CD4-positive, alpha-beta T cell (primary cell): Measurements from ENCODE around the gene SETBP1. TPM values are rescaled to one million over a fixed set of nuclear protein-coding genes. Genes with fewer than 3 reads are reported as not detected.

ENCODE experiments used
- ATAC-seq: fragments of 200-7000 bp; cut with Tn5 transposase; one replicate; pipeline ENCODE4 v1.10.0; 2022; ENCODE audit warnings: mild to moderate bottlenecking; ENCODE audit not compliant: poor library complexity
- CTCF ChIA-PET: fragments of 350-600 bp; sonication (Branson Sonifier 250); formaldehyde crosslinking; loops from one replicate; lab custom pipeline; 2021; ENCODE audit warnings: antibody characterized with exemption, inconsistent platforms; lab: Charles Lee
- POLR2A ChIA-PET: fragments of 350-600 bp; sonication (Branson Sonifier 250); formaldehyde crosslinking; loops from one replicate; lab custom pipeline; 2021; ENCODE audit warnings: antibody characterized with exemption, inconsistent platforms; lab: Charles Lee
- DNase-seq, 14 experiments: peaks; one replicate each; pipeline ENCODE4 v3.0.0-alpha.2; 2013 to 2020; ENCODE audit warnings: mixed read lengths in 2 of 14
- H3K27ac ChIP-seq, 2 donors: one replicate each; pipeline versions ENCODE4 v1.5.1 to v1.7.0; 2013; ENCODE audit warnings: low read length in 2 of 2, low read depth in 1 of 2, mild to moderate bottlenecking in 1 of 2
- H3K27me3 ChIP-seq, 2 experiments: 1 replicate in 1 of 2; 2 replicates in 1 of 2; pipeline versions ENCODE4 v1.6.1 to v1.7.0; 2013; ENCODE audit warnings: low read length in 2 of 2, control low read depth in 1 of 2, mild to moderate bottlenecking in 1 of 2, moderate library complexity in 1 of 2; ENCODE audit not compliant: insufficient read depth in 2 of 2, control insufficient read depth in 1 of 2
- H3K36me3 ChIP-seq: one replicate; pipeline ENCODE4 v1.6.1; 2013; ENCODE audit warnings: low read length, control low read depth; ENCODE audit not compliant: insufficient read depth
- H3K4me1 ChIP-seq: one replicate; pipeline ENCODE4 v1.6.1; 2013; ENCODE audit warnings: low read length, control low read depth; ENCODE audit not compliant: insufficient read depth
- H3K4me3 ChIP-seq: one replicate; pipeline ENCODE4 v1.5.1; 2013; ENCODE audit warnings: mild to moderate bottlenecking, low read length, moderate library complexity
- H3K9me3 ChIP-seq, 2 experiments: 1 replicate in 1 of 2; 2 replicates in 1 of 2; pipeline versions ENCODE4 v1.6.1 to v1.7.0; 2013; ENCODE audit warnings: low read length in 2 of 2, mild to moderate bottlenecking in 2 of 2, control low read depth in 1 of 2, moderate library complexity in 1 of 2; ENCODE audit not compliant: control insufficient read depth in 1 of 2, insufficient read depth in 1 of 2
- H3K27ac Mint-ChIP-seq: one replicate; pipeline ENCODE4 v1.8.0; 2020; ENCODE audit warnings: mixed read lengths
- H3K27me3 Mint-ChIP-seq: one replicate; pipeline ENCODE4 v1.8.0; 2021; ENCODE audit warnings: mixed read lengths
- H3K36me3 Mint-ChIP-seq: one replicate; pipeline ENCODE4 v1.8.0; 2021; ENCODE audit warnings: low read depth, mixed read lengths
- H3K4me1 Mint-ChIP-seq: one replicate; pipeline ENCODE4 v1.8.0; 2021; ENCODE audit warnings: low read depth, mixed read lengths
- H3K4me3 Mint-ChIP-seq: one replicate; pipeline ENCODE4 v1.8.0; 2020; ENCODE audit warnings: mild to moderate bottlenecking, mixed read lengths
- H3K9me3 Mint-ChIP-seq: one replicate; pipeline ENCODE4 v1.8.0; 2020; ENCODE audit warnings: mixed read lengths
- CTCF ChIP-seq: fragments of 200-600 bp; IDR thresholded peaks from one replicate; pipeline ENCODE4 v1.8.0; 2022; ENCODE audit warnings: antibody characterized with exemption, mild to moderate bottlenecking
- intact Hi-C, 2 experiments: fragments of 100-400 bp; cut with DNase I in 1 of 2; cut with micrococcal nuclease in 1 of 2; formaldehyde crosslinking; loops; one replicate each; pipeline versions ENCODE4 v1.15.1 to v1.9.0; 2023 to 2025; cut with DNase I, micrococcal nuclease
- total RNA-seq, 174 experiments: library from RNA in 2 of 174; stranded (reverse) in 2 of 174; gene quantifications; one replicate each; pipeline ENCODE4 v1.2.3 and lab custom pipeline; 2021 to 2026

Gene SETBP1
- total RNA-seq, 2 experiments from 2014 or later, result 0.25 to 0.41 TPM

DNA sequence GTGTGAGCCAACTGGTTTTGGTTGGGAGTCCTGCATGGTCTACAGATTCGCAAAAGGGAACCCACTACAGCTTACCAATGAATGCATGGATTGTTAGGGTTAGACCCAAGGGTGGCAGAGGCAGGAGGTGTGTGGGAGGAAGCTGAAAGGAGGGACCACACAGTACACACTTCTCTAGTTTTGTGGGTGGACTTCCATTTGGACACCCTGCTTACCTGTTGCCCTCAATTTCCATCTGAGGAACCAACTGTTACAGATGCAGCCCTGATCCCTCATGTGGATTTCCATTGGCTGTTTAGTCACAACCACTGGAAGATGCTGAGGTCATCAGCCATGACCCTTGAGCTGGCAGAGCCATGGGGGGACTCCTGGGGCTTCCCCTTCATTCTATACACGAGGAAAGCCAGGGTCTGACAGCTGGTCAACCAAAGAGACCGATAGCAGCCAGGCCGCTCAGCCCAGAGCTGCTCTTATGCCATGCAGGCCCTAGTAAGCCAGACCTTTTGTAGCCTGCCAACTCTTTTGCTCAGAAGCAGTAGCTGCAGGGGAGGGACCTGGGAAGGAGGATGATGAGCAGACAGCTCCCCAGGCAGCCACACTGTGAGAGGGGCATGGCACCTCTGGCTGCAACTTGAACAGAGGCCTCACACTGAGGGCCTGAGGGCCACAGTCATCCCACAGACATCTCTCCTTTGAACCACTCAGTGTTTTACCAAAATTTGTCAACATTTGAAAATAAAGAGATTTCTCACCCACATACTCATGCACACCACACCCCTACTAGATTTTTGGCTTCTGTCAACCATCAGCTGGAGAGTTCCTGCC is 162.1 kb downstream of the SETBP1 start:
- H3K36me3 Mint-ChIP-seq, result no peaks in the 10 kb centered on the region
- intact Hi-C loops, result no loop called here
- no peak overlapping the region for H3K4me3 ChIP-seq
- ChIA-PET CTCF (no interaction called here), POLR2A (no interaction called here)
- H3K4me1 Mint-ChIP-seq, result peaks cover 23% of the 10 kb centered on the region
- H3K9me3 ChIP-seq, result peaks cover 0 to 3% of the 10 kb centered on the region in 2 experiments
- DNase-seq, result no peak
- no peaks in the 10 kb centered on the region for H3K27me3 ChIP-seq
- no peak overlapping the region for H3K27ac Mint-ChIP-seq
- peaks cover 2% of the 10 kb centered on the region for H3K9me3 Mint-ChIP-seq
- ATAC-seq, result no peak
- peaks cover 7% of the 10 kb centered on the region for H3K4me1 ChIP-seq
- no peaks in the 10 kb centered on the region for H3K27me3 Mint-ChIP-seq
- no peaks in the 10 kb centered on the region for H3K36me3 ChIP-seq
- H3K27ac ChIP-seq, result no peak overlapping the region
- no peak overlapping the region for H3K4me3 Mint-ChIP-seq
- no peak for TF ChIP-seq CTCF

DNA sequence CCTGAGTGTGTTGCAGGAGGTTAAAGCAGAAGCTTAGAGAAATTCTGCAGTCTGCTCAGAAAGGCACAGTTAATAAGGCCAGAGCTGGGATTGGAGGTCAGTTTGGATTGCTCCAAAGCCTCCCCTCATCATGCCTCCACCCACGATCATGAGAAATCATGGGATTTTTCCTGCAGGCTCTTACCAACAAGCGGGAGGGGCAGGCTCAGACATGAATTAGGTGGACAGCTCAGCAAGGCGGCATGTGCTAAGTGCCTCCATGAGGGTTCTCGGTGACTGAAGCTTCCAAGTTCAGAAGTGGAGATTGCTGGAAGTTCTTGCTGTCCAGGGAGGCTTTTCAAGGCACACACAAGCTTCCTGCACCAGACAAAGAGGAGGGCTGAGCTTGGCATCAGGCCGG is 163.8 kb downstream of the SETBP1 start:
- ChIA-PET CTCF (no interaction called here), POLR2A (no interaction called here)
- Histone ChIP-seq H3K4me3 (no peak overlapping the region), H3K27me3 (no peaks in the 10 kb centered on the region), H3K27ac (no peak overlapping the region), H3K9me3 (peaks cover 0 to 3% of the 10 kb centered on the region in 2 experiments), H3K36me3 (no peaks in the 10 kb centered on the region), H3K4me1 (peaks cover under 1% of the 10 kb centered on the region)
- H3K9me3 Mint-ChIP-seq, result peaks cover 2% of the 10 kb centered on the region
- no peak for ATAC-seq
- intact Hi-C loops, result no loop called here
- no peak overlapping the region for H3K4me3 Mint-ChIP-seq
- H3K4me1 Mint-ChIP-seq, result peaks cover 8% of the 10 kb centered on the region
- H3K27ac Mint-ChIP-seq, result no peak overlapping the region
- H3K36me3 Mint-ChIP-seq, result no peaks in the 10 kb centered on the region
- no peak for TF ChIP-seq CTCF
- no peaks in the 10 kb centered on the region for H3K27me3 Mint-ChIP-seq
- DNase-seq, result no peak

GRCh38 chr18:44846450-44846849 is 165.8 kb downstream of the SETBP1 start:
- ChIA-PET POLR2A (no interaction called here), CTCF (no interaction called here)
- no peak for ATAC-seq

More at GRCh38 chr18:44846450-44846849, 165.8 kb downstream of the SETBP1 start:
- TF ChIP-seq CTCF, result no peak
- H3K27ac Mint-ChIP-seq, result no peak overlapping the region
- DNase-seq, result no peak
- H3K4me1 Mint-ChIP-seq, result no peaks in the 10 kb centered on the region
- no peaks in the 10 kb centered on the region for H3K27me3 Mint-ChIP-seq
- Histone ChIP-seq H3K4me3 (no peak overlapping the region), H3K4me1 (no peaks in the 10 kb centered on the region), H3K27ac (no peak overlapping the region), H3K9me3 (peaks cover 0 to 3% of the 10 kb centered on the region in 2 experiments), H3K36me3 (no peaks in the 10 kb centered on the region), H3K27me3 (no peaks in the 10 kb centered on the region)
- peaks cover 2% of the 10 kb centered on the region for H3K9me3 Mint-ChIP-seq
- no peak overlapping the region for H3K4me3 Mint-ChIP-seq
- intact Hi-C loops, result no loop called here
- no peaks in the 10 kb centered on the region for H3K36me3 Mint-ChIP-seq
